GM15510 (cell line): Measurements from ENCODE around the gene SBNO2.

Experiments used
- POLR2A ChIP-seq: IDR thresholded peaks from 3 replicates; pipeline ENCODE4 v1.6.1; 2011; ENCODE audit warnings: borderline replicate concordance; ENCODE audit not compliant: insufficient read length; ENCODE audit errors: extremely low read depth

Gene SBNO2

GRCh38 chr19:1214862-1215731, 41.0 kb upstream of the SBNO2 start:
- TF ChIP-seq POLR2A: no peak

GRCh38 chr19:1214299-1214861, 40.3 kb upstream of the SBNO2 start:
- no peak for TF ChIP-seq POLR2A

- no peak for TF ChIP-seq POLR2A
Measured at GRCh38 chr19:1213391-1214286, 39.6 kb upstream of the SBNO2 start.

- TF ChIP-seq POLR2A: no peak
Measured at GRCh38 chr19:1211494-1212234, 37.6 kb upstream of the SBNO2 start.

GRCh38 chr19:1210227-1210538, 36.1 kb upstream of the SBNO2 start:
- no peak for TF ChIP-seq POLR2A

GRCh38 chr19:1206864-1207450, 32.9 kb upstream of the SBNO2 start:
- TF ChIP-seq POLR2A: no peak

GRCh38 chr19:1206150-1206863, 32.2 kb upstream of the SBNO2 start:
- TF ChIP-seq POLR2A: no peak

- TF ChIP-seq POLR2A: peak; percentile 83
Measured at GRCh38 chr19:1205114-1206099, 31.3 kb upstream of the SBNO2 start, which contains the start of gene STK11. Gene STK11 (plus strand): TSS chr19:1205778. CDS start chr19:1206914, 1,136 bp downstream.

GRCh38 chr19:1199531-1199930, 25.5 kb upstream of the SBNO2 start:
- no peak for TF ChIP-seq POLR2A

GRCh38 chr19:1189419-1189818, 15.4 kb upstream of the SBNO2 start:
- TF ChIP-seq POLR2A: no peak

- no peak for TF ChIP-seq POLR2A
Measured at GRCh38 chr19:1183543-1184172, 9.6 kb upstream of the SBNO2 start.

- no peak for TF ChIP-seq POLR2A
Measured at GRCh38 chr19:1182727-1183126, 8.7 kb upstream of the SBNO2 start.
